HG03280 (cell line): Measurements from ENCODE around the gene SCGN.

Experiments
- ATAC-seq: cut with Tn5 transposase; IDR thresholded peaks from one replicate; pipeline ENCODE4 v1.9.1; 2021; ENCODE audit warnings: mild to moderate bottlenecking, moderate library complexity; ENCODE audit not compliant: unreplicated experiment

The SCGN gene

DNA sequence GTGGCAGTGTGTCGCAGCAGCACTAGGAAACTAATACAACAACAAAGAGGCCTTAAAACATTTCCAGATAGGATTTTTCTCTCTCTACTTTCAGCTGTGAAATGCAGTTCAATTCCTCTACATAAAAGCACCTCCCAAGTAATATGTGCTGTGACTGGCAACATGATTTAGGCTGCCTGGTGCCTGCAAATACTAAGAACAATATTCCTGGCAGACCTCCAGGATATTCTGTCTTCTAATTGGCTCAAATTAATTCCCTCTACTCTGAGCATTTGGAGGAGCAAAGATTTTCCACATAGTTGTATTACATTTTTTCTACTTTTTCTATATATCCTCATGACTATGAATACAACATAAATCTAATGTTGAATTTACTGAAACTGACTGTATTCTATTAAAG, 33.2 kb downstream of the SCGN start:
- ATAC-seq = no peak

DNA sequence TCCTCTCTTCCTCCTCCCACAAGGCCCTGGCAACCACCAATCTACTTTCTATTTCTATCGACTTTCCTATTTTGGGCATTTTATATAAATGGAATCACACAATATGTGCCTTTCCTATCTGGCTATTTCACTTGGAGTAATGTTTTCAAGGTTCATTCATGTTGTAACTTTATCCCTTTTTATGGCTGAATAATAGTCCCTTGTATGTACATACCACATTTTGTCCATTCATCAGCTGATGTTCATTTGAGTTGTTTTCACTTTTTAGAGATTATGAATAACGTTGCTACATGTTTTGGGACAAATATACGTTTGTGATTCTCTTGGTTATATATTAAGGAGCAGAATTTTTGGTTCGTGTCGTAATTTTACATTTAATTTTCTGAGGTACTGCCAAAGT, 33.9 kb downstream of the SCGN start:
- no peak for ATAC-seq

GRCh38 chr6:25686856-25687255, 34.8 kb downstream of the SCGN start:
- no peak for ATAC-seq

DNA sequence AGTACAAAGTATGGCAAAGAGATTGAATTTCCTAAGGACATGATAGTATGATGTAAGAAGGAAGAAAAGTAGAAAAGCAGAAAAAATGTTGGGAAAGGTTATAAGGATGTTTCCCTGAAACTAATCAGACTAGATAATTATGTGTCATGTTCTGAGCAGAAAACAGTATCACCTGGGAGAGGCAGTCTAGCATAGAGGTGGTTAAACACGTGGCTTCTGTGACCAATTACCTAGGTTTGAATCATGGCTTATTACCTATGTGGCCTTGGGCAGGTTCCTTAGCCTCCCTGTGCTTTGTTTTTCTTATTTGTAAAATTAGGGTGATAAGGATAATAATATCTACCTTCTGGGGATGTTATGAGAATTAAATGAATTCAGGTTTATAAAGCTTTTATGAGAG, 38.0 kb downstream of the SCGN start:
- ATAC-seq = no peak

DNA sequence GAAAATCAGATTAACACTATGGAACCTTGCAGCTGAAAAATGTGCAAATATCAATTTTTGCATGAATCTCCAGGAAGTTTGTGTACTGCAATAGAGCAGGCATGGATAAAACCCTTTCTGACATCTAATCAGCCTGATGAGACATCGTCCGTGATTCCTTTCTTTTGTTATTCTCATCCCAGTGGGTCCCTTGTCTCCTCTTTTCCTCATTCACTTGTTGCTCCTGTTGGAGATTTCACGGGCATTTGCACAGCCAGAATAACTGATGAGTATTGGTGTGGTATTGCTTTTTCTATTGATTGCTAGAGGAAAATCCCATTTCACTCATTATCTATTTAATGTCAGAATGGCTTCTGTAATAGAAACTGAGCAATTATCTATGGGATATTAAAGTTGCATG, 39.9 kb downstream of the SCGN start:
- ATAC-seq = no peak

DNA sequence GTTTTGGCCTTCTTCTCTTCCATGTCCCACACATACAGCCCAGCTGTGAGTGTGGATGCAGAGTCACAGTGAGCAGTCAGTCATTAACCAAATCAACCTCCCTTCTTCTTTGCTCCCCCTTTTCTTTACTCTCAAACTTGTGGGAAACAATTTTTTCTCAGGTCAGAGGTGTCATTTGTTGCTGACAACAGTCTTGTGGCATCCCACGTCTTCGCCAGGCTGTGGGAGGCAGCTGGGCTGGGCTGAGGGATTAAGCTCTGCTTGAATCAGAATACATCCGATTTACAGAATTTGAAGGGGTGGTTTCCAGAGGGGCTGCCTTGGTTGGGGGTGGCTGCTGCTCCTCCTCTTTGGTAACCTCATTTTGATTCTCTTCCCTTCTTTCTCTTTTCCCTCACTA, 40.5 kb downstream of the SCGN start:
- no peak for ATAC-seq

DNA sequence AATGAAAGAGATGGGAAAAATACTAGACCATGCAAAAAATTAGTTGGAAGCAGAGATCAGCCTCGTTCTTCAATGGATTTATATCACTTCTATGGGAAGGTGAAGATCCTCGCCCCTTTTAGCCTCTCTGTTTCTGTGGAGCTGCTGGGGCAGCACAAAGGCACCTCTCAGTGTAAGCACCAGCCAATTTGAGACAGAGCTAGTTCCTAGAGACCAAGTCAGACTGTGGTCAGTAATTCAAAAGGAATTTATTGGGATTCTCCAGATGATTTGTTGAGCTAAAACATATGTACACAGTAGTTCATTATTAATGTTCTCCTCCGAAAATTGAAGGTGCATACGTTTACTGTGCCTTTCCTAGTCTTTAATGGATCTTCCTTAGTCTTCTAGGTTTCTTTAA, 42.4 kb downstream of the SCGN start:
- no peak for ATAC-seq

DNA sequence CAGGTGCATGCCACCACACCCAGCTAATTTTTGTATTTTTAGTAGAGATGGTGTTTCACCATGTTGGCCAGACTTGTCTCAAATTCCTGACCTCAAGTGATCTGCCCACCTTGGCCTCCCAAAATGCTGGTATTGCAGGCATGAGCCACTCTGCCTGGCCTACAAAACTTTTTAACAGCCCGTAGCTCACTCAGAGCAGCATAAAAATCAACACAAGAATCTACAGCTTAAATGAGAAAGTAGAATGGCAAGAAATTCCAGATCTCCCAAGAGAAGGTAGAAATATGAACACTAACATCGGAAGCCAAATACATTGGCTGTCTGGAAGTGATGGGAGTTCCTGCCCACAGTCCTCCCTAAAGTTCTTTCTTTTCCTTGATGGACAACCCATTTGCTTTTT, 43.7 kb downstream of the SCGN start:
- no peak for ATAC-seq

DNA sequence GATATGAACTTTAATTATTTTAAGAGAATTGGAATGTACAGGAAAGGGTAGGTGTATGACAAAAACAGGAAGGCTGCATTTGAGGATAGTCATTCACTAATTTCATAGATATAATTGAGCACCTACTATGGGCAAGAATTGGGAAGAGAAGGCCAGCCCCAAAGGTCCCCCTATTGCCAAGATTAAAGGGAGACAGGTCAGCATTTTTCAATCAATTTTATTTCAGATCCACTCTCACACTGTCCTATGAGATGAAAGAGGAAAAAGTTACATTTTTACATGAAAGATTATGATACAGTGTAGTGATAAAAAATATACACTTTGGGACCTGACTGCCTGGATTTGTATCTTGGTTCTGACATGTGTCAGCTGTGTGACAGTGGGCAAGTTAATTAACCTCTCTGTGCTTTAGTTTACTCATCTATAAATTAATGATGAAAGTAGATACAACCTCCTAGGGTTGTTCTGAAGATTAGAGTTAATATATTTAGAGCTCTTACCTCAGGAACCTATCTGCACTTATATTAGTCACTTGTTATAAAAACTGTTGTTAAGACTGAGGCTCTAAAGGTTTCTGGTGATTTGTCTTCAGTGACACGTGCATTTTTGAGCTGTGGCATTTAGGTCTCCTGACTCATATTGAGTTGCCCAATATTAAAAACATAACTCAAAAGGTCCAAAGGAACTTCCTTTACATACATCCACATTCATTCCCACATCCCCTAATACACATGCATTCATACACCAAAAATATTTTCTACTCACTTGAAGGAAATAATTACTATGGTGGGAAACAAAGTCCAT, 45.7 kb downstream of the SCGN start:
- no peak for ATAC-seq

DNA sequence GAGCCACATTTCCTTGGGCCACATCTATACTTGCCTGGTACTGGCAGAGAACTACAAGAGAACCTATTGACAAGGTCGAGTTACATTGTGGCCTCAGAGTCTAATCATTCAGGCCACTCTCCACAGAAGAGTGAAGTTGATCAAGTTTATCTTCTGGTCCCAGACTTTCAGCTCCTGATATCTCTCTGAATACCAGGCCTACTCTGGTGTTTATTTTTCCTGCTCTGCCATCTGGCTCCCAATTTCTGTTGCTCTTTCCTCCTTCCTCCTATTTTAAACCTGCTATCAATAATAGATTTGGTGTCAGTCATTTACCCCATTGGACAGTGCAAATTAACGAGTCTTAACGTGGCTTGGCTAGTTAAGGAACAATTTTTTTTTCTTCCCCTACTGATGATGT, 46.6 kb downstream of the SCGN start:
- ATAC-seq = no peak

DNA sequence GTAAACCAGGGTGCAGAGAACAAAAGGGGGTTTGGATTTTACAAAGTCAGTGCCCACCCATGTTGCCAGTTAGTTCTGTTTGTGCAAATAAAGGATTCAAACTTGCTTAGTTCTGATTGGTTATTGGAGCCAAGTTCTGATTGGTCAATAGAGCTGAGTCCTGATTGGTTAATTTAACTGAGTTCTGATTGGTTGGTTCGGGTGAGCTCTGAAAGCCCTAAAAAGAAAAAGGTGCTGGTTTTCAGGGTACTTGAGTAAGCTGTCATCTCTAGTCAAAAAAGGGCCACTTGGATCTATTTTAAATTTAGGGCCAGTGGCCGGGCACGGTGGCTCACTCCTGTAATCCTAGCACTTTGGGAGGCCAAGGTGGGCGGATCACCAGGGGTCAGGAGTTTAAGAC, 47.6 kb downstream of the SCGN start:
- ATAC-seq = no peak

DNA sequence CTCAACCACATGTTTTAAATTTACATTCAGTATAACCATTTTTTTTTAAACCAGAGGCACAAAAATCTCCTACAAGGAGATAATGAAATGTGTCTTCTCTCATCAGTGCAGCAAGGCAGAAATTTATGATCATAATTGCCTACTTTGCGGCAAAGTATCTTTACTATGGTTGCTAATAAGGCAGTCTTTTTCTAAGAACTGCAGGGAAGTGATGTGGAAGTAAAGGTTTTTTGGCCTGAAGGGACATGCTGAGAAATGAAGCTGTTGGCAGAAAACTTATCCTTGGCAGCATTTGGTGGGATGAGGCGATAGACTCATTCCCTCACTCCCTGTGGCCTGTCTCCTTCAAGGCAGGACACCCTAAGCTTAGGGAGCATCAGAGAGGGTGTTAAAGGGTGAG, 48.7 kb downstream of the SCGN start:
- ATAC-seq = no peak

- ATAC-seq = no peak
Observed at GRCh38 chr6:25701807-25702206, 49.8 kb downstream of the SCGN start.

- no peak for ATAC-seq
Observed at GRCh38 chr6:25703005-25703404, 51.0 kb downstream of the SCGN start.

DNA sequence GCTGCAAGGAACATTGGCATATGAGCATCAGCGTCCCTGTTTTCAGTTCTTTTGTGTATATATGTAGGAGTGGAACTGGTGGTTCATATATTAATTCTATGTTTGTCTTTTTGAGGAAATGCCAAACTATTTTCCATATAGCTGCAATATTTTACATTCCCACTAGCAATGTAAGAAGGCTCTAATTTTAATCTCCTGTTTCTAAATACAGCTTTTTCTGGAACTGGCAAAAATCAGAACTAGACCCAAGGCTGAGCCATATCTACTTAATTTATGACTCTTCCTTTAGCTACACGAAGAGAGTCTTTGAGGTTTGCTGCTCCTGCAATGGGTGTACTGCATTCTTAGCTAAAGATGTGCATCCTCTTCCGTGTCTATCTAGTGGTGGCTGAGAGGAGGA, 52.0 kb downstream of the SCGN start:
- no peak for ATAC-seq

- no peak for ATAC-seq
Observed at GRCh38 chr6:25706314-25707014, 54.4 kb downstream of the SCGN start.

- ATAC-seq = no peak
Observed at GRCh38 chr6:25709761-25710160, 57.7 kb downstream of the SCGN start.

DNA sequence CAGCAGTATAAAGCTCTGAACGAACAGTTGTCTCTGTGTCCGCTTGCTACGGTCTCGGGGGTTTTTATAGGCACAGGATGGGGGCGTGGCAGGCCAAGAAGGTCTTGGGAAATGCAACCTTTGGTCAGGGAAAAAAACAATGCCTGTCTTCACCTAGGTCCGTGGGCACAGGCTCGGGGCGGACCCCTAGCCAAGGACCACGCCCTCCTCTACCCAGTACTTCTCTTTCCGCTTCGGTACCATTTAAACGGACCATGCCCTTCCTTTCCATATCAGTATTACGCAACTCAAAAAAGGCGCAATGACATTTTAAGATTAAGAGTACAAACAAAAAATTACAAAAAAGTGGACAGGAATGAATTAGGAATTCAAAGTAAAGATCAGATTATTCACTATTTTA, 58.3 kb downstream of the SCGN start:
- no peak for ATAC-seq

- ATAC-seq = no peak
Observed at GRCh38 chr6:25713824-25714223, 61.8 kb downstream of the SCGN start.

GRCh38 chr6:25714765-25715164, 62.8 kb downstream of the SCGN start:
- ATAC-seq = no peak

DNA sequence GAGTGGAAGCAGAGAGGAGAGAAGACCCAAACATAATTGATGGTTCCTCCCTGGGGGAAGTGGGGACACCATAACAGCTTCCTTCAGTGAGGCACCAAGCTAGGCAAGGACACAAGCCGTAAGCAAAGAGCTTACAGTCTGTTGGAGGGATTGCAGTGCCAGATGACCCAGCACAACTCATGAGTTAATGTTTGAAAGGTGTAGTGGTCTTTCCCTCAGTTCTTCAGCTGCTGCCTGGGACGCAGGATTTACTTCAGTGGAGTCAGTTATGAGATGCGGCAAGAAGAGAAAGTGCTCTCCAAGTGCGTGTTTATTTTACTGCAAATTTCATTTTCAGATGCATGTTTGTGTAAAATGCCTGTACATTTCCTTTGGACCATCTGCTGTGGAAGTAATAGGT, 63.8 kb downstream of the SCGN start:
- no peak for ATAC-seq

GRCh38 chr6:25717866-25718740, 66.1 kb downstream of the SCGN start:
- no peak for ATAC-seq
